Measurements from ENCODE around the gene ADD1.
"Not testable (repeated sequence)": the region's sequence is repeated elsewhere in the genome, so short reads cannot be mapped to it uniquely, and the experiment has no call there.

Gene ADD1

GRCh38 chr4:2948895-2949781 is 105.5 kb downstream of the ADD1 start:
- peak; percentile 38 for DNase-seq

GRCh38 chr4:2949782-2950125 is 106.1 kb downstream of the ADD1 start:
- DNase-seq = no peak

GRCh38 chr4:2950221-2950989 is 106.8 kb downstream of the ADD1 start:
- no peak for DNase-seq

- no peak for DNase-seq
Measured at GRCh38 chr4:2953496-2953895, 109.9 kb downstream of the ADD1 start.

- peak; percentile 93 for DNase-seq
Measured at GRCh38 chr4:2954358-2955185, 110.9 kb downstream of the ADD1 start.

GRCh38 chr4:2955186-2956044 is 111.8 kb downstream of the ADD1 start:
- DNase-seq = not testable (repeated sequence)

GRCh38 chr4:2958446-2958845 is 114.8 kb downstream of the ADD1 start:
- DNase-seq = no peak

GRCh38 chr4:2960450-2960849 is 116.8 kb downstream of the ADD1 start:
- not testable (repeated sequence) for DNase-seq

GRCh38 chr4:2961421-2961810 is 117.8 kb downstream of the ADD1 start:
- DNase-seq = peak; percentile 49

- DNase-seq = peak; percentile 90
Measured at GRCh38 chr4:2961811-2962441, 118.3 kb downstream of the ADD1 start.

GRCh38 chr4:2962614-2963174 is 119.0 kb downstream of the ADD1 start:
- peak; percentile 58 for DNase-seq

- DNase-seq = peak; percentile 99
Measured at GRCh38 chr4:2963175-2963965, 119.7 kb downstream of the ADD1 start, which contains the start of the genes GRK4 and NOP14. Gene GRK4, plus strand, starts transcription at chr4:2963571. Its CDS starts 500 bp downstream, at chr4:2964071. Gene NOP14, minus strand, starts transcription at chr4:2963406. Its CDS starts 87 bp downstream, at chr4:2963319.

- DNase-seq = no peak
Measured at GRCh38 chr4:2963966-2964471, 120.4 kb downstream of the ADD1 start.

GRCh38 chr4:2964706-2965258 is 121.1 kb downstream of the ADD1 start:
- no peak for DNase-seq

- DNase-seq = no peak
Measured at GRCh38 chr4:2965262-2965661, 121.6 kb downstream of the ADD1 start.

GRCh38 chr4:2968381-2968780 is 124.7 kb downstream of the ADD1 start:
- DNase-seq = no peak

GRCh38 chr4:2971275-2971674 is 127.6 kb downstream of the ADD1 start:
- DNase-seq = no peak

- DNase-seq = no peak
Measured at GRCh38 chr4:2977211-2978088, 133.8 kb downstream of the ADD1 start.

Data from activated CD4-positive, alpha-beta T cell treated with anti-CD3 and anti-CD28 coated beads, Interleukin-10, Interleukin-2, amounts not matched to agents 100 ng/mL and 50 ng/mL, durations not matched to agents 16 hours and 8 hours (primary cell).